HG03558 (cell line): ENCODE results near the gene SYNPR.
"Not testable (repeated sequence)": the region's sequence is repeated elsewhere in the genome, so short reads cannot be mapped to it uniquely, and the experiment has no call there.

Experiments
- ATAC-seq: cut with Tn5 transposase; IDR thresholded peaks from one replicate; pipeline ENCODE4 v1.9.1; 2021; ENCODE audit warnings: moderate number of reproducible peaks; ENCODE audit not compliant: unreplicated experiment; ENCODE audit errors: extremely low read depth

The SYNPR gene

GRCh38 chr3:63585927-63586326, 307.8 kb downstream of the SYNPR start:
- no peak for ATAC-seq

- no peak for ATAC-seq
Observed at GRCh38 chr3:63588895-63589294, 310.8 kb downstream of the SYNPR start.

DNA sequence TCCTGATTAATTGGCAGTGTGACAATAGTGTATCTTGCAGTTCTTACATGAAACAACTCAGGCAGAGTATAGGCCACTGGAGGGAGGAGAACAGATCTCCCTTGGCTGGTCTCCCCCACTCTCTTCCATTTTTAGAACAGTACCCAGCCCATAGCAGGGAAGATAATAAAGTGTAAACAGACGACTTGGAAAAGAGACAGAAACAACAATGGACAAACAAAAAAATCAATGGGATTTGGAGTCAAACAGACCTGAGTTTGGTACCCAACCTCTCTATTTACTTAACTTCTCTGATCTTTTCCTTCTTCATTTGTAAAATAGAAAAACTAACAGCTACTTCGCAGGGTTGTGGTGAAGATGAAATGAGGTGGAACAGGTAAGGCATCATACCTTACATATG, 315.7 kb downstream of the SYNPR start:
- ATAC-seq, result no peak

GRCh38 chr3:63595221-63595620, 317.1 kb downstream of the SYNPR start:
- no peak for ATAC-seq

DNA sequence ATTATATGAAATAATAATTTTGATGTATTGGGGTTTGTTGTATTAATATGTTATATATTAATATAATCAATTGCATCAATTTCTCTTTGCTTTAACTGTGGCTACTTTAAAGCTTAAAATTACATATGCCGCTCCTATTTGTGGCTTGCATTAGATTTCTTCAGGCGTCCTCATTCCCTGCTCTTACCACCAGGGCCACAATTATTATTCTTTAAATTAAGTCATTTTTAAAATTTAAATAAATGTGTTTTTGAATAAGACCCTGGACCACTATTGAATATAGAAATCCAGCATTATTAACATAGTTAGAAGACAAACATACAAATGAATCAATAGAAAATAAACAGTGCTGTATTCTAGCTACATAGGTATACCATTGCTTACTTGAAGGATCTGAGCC, 318.9 kb downstream of the SYNPR start:
- ATAC-seq, result no peak

DNA sequence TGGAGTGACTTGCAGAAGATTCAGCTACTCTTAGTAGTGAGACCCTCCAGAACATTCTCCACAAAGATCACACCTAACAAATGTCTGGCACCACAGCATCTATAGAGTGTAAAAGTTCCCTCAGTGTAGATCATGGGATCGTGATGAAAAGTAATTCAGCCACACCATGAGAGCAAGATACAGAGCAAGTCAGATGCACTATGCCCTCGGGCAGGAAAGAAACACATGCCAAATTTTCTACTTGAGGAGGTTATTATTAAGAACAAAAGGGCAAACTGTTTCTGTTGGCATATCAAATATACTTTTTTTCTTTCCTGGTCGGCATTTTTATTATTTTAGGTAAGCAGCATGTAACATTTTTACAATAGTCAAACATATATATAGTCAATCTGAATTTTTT, 329.6 kb downstream of the SYNPR start:
- no peak for ATAC-seq

GRCh38 chr3:63609408-63609807, 331.3 kb downstream of the SYNPR start:
- no peak for ATAC-seq

GRCh38 chr3:63609834-63610233, 331.7 kb downstream of the SYNPR start:
- no peak for ATAC-seq

- no peak for ATAC-seq
Observed at GRCh38 chr3:63611382-63611781, 333.3 kb downstream of the SYNPR start.

GRCh38 chr3:63613561-63613960, 335.5 kb downstream of the SYNPR start:
- ATAC-seq, result no peak

GRCh38 chr3:63617391-63617790, 339.3 kb downstream of the SYNPR start:
- ATAC-seq, result no peak

GRCh38 chr3:63624941-63625560, 346.9 kb downstream of the SYNPR start:
- no peak for ATAC-seq

DNA sequence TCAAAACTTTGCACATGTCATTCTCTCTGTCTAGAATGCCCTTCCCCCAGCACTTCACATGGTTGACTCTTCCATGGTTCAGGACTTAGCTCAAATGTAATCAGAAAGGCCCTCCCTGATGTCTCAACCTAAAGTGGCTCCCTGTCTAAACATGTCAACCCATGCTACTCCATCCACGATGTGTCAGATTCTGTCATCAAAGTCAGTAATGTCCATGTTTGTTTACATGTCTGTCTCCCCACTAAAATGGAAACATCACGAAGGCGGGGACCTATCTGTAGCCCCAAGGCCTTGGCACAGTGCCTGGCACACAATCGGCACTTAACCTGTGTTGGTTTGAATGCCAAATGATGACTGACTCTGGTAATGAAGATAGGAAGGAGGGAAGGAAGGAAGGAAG, 353.6 kb downstream of the SYNPR start:
- ATAC-seq, result no peak

GRCh38 chr3:63635186-63635585, 357.1 kb downstream of the SYNPR start:
- ATAC-seq, result no peak

DNA sequence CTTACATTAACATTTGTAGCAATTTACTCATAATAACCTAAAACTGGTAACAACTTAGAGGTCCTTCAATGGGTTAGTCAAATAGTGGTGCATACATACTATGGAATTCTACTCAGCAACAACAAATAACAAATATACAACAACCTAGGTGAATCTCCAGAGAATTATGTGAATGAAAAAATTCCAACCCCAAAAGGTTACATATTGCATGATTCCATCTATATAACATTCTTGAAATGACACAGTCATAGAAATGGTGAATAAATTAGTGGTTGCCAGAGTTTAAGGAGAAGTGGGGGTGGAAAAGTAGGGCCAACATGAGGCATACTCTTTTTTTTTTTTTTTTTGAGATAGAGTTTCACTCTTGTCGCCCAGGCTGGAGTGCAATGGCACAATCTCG, 361.7 kb downstream of the SYNPR start:
- ATAC-seq, result no peak

GRCh38 chr3:63642488-63642887, 364.4 kb downstream of the SYNPR start:
- no peak for ATAC-seq

- no peak for ATAC-seq
Observed at GRCh38 chr3:63644212-63644797, 366.2 kb downstream of the SYNPR start.

GRCh38 chr3:63644928-63645781, 367.0 kb downstream of the SYNPR start:
- ATAC-seq, result not testable (repeated sequence)

DNA sequence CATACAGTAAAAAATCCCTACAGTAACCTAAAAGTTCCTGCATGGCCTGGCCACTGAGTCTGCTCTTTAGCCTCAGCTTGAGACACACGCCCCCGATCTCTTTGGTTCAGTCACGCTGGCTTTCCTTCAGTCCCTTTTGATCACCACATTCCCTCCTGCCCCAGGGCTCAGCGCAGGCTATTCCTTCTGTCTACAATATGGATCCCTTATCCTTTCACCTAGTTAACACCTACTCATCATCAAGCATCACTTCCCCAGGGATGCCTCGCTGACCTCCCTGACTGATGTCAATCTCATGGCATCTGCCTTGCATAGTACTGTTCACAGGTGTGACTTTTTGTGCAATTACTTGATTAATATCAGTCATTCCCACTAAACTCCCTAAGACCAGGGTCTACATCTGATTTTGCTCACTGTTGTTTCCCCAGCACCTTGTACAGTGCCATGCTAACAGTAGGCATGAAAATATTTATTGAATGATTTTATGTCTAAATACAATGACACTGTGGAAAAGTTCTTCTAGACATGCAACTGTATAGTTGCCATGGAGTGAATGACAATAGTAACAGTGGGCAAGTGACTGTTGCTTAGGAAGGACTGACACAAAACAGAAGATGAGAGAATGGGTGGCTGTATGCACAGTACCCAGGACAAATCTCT, 374.1 kb downstream of the SYNPR start, which contains the start of gene SNTN:
TSS of gene SNTN (plus strand) at position 610 of the 660 bp plus-strand sequence. CDS start at position 623, 13 bp downstream.
- ATAC-seq, result no peak

DNA sequence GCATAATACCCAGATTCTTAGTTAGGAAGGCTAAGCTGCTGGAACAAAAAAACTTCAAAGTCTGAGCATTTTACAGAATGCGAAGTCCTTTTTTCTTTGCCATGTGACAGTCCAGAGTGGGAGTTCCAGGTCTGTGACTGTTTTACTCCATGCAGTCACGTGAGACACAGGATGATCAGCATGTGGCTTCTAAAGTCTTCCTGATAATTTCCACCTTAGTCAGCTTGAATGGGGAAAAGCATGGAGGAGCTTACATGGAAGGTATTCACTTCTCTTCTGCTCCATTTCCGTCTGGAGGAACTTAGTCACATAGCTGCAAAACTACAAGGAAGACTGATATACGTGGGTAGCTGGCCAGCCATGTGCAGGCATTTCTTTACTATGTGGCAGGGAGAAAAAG, 376.1 kb downstream of the SYNPR start:
- no peak for ATAC-seq

GRCh38 chr3:63654931-63655330, 376.8 kb downstream of the SYNPR start:
- no peak for ATAC-seq
